GM12878 (cell line): Measurements from ENCODE around the gene ADRB1. TPM values are rescaled to one million over a fixed set of nuclear protein-coding genes. Genes with fewer than 3 reads are reported as not detected.

ENCODE experiments used
- ATF2 ChIP-seq: IDR thresholded peaks from 2 replicates; pipeline ENCODE4 v1.6.1; 2012; ENCODE audit warnings: low read length, inconsistent platforms
- ATF7 ChIP-seq: fragments of 450-650 bp; IDR thresholded peaks from 2 replicates; pipeline ENCODE4 v1.6.1; 2016; ENCODE audit warnings: low read depth, mild to moderate bottlenecking
- BCLAF1 ChIP-seq: fragments of 450-650 bp; IDR thresholded peaks from 2 replicates; pipeline ENCODE4 v1.6.1; 2017; ENCODE audit warnings: antibody characterized with exemption, mild to moderate bottlenecking, moderate library complexity
- CEBPZ ChIP-seq: fragments of 150-350 bp; IDR thresholded peaks from 2 replicates; pipeline ENCODE4 v1.6.1; 2016; ENCODE audit warnings: low read depth, low read length
- EGR1 ChIP-seq, 2 experiments: IDR thresholded peaks; 1 replicate in 1 of 2; 2 replicates in 1 of 2; pipeline ENCODE4 v1.6.1; 2011 to 2012; ENCODE audit warnings: low read depth in 2 of 2, low read length in 2 of 2, borderline replicate concordance in 1 of 2, mild to moderate bottlenecking in 1 of 2, moderate library complexity in 1 of 2
- EP300 ChIP-seq, 2 experiments: fragments of 150-350 bp in 1 of 2; IDR thresholded peaks; 2 replicates each; pipeline ENCODE4 v1.6.1; 2011 to 2012; ENCODE audit warnings: low read depth in 2 of 2, low read length in 2 of 2, borderline replicate concordance in 1 of 2, improper control_type of control experiment in 1 of 2, inconsistent platforms in 1 of 2; ENCODE audit not compliant: control insufficient read depth in 1 of 2
- EZH2 ChIP-seq: IDR thresholded peaks from 2 replicates; pipeline ENCODE4 v1.6.1; 2012; ENCODE audit warnings: low read depth, mild to moderate bottlenecking, control low read depth, inconsistent platforms, low read length, borderline replicate concordance; ENCODE audit not compliant: control insufficient read depth
- HCFC1 ChIP-seq: fragments of 150-350 bp; IDR thresholded peaks from 2 replicates; pipeline ENCODE4 v1.6.1; 2014; ENCODE audit warnings: low read length
- HDGF ChIP-seq: fragments of 450-650 bp; IDR thresholded peaks from 2 replicates; pipeline ENCODE4 v1.6.1; 2016; ENCODE audit warnings: antibody characterized with exemption
- IKZF2 ChIP-seq, 2 experiments: fragments of 450-650 bp; IDR thresholded peaks; 2 replicates each; pipeline ENCODE4 v1.6.1; 2017; ENCODE audit warnings: mild to moderate bottlenecking in 2 of 2, moderate library complexity in 2 of 2
- MTA3 ChIP-seq: IDR thresholded peaks from 2 replicates; pipeline ENCODE4 v1.6.1; 2012; ENCODE audit warnings: low read length, inconsistent platforms, borderline replicate concordance
- MYC ChIP-seq: IDR thresholded peaks from 2 replicates; pipeline ENCODE4 v1.6.1; 2011; ENCODE audit warnings: mild to moderate bottlenecking, low read length, moderate library complexity, inconsistent platforms; ENCODE audit not compliant: insufficient read depth, insufficient replicate concordance, insufficient read length, severe bottlenecking
- NFIC ChIP-seq: IDR thresholded peaks from 2 replicates; pipeline ENCODE4 v1.6.1; 2012; ENCODE audit warnings: low read depth, mild to moderate bottlenecking, inconsistent platforms, low read length, moderate library complexity
- NFYA ChIP-seq: IDR thresholded peaks from 2 replicates; pipeline ENCODE4 v1.6.1; 2011; ENCODE audit warnings: low read depth, mild to moderate bottlenecking, low read length, improper control_type of control experiment, borderline replicate concordance
- NR2F1 ChIP-seq: fragments of 450-650 bp; conservative IDR thresholded peaks from 2 replicates; pipeline ENCODE4 v1.6.1; 2017; ENCODE audit warnings: mild to moderate bottlenecking
- RAD51 ChIP-seq: fragments of 450-650 bp; IDR thresholded peaks from 2 replicates; pipeline ENCODE4 v1.6.1; 2016; ENCODE audit warnings: moderate library complexity, mild to moderate bottlenecking, inconsistent platforms
- SIN3A ChIP-seq: IDR thresholded peaks from 2 replicates; pipeline ENCODE4 v1.6.1; 2012; ENCODE audit warnings: low read depth, low read length, improper control_type of control experiment
- SKIL ChIP-seq: fragments of 450-650 bp; IDR thresholded peaks from 2 replicates; pipeline ENCODE4 v1.6.1; 2017; ENCODE audit warnings: mild to moderate bottlenecking, low read depth, inconsistent platforms; ENCODE audit not compliant: poor library complexity, severe bottlenecking
- SREBF2 ChIP-seq: IDR thresholded peaks from 2 replicates; pipeline ENCODE4 v1.6.1; 2012; ENCODE audit warnings: mild to moderate bottlenecking, low read length
- SUZ12 ChIP-seq: fragments of 200-600 bp; sonication (generic); IDR thresholded peaks from one replicate; pipeline ENCODE4 v1.6.1; 2018; ENCODE audit warnings: antibody characterized with exemption, mild to moderate bottlenecking; ENCODE audit not compliant: unreplicated experiment
- ZNF217 ChIP-seq: fragments of 450-650 bp; IDR thresholded peaks from 2 replicates; pipeline ENCODE4 v1.6.1; 2017; ENCODE audit warnings: antibody characterized with exemption, mild to moderate bottlenecking
- ZNF24 ChIP-seq: fragments of 450-650 bp; IDR thresholded peaks from 2 replicates; pipeline ENCODE4 v1.6.1; 2017; ENCODE audit warnings: antibody characterized with exemption, mild to moderate bottlenecking
- polyA plus RNA-seq, 11 experiments: library from polyadenylated mRNA; depleted of rRNA in 4 of 11; unstranded in 6 of 11; stranded (reverse) in 5 of 11; fragments of >200 nt; fragmentation: Nextera tagmentation in 4 of 11; fragmentation: Illumina TruSeq in 1 of 11; extraction: Ambion mirVana in 4 of 11; extraction: Trizol in 1 of 11; gene quantifications; 1 replicate in 1 of 11; 2 replicates in 10 of 11; pipeline versions ENCODE4 v1.2.1 to v1.2.3, GENCODE V29; 2011 to 2016; ENCODE audit warnings: inconsistent platforms in 2 of 11, missing spikeins in 2 of 11, low read depth in 1 of 11
- total RNA-seq, 4 experiments: library from RNA; depleted of rRNA in 3 of 4; stranded (reverse); fragments of >200 nt in 3 of 4; fragmentation: Illumina TruSeq in 1 of 4; extraction: Trizol in 1 of 4; gene quantifications; 2 replicates each; pipeline versions ENCODE4 v1.2.1 to v1.2.3, GENCODE V29; 2013 to 2021

The ADRB1 gene
- total and polyA plus RNA-seq, 10 of the 15 experiments (the other 5 are each of a cell fraction or from before 2014, with no cell fraction given) = 0.26 to 4.5 (median 1.1) TPM

GRCh38 chr10:114070710-114071109 lies 27.0 kb downstream of the ADRB1 start (continued):
- TF ChIP-seq CEBPZ (no peak), SUZ12 (no peak), ATF2 (no peak), BCLAF1 (no peak), MTA3 (no peak), MYC (no peak), SIN3A (no peak), EZH2 (no peak), SREBF2 (no peak), HCFC1 (no peak), RAD51 (no peak), ZNF24 (no peak), NR2F1 (no peak), HDGF (no peak), SKIL (no peak), NFIC (no peak), NFYA (no peak), EGR1 (IDR thresholded peaks at IDR 0.05; ENCODE audit: borderline replicate concordance in 1 of 2, low read depth in 2 of 2, low read length in 2 of 2) (no peak), IKZF2 (IDR thresholded peaks at IDR 0.05) (peak; percentile 71 to 80; a peak in 3 of 4 replicates), ATF7 (0 out of 2 replicates have a peak, but pooled peaks have one; percentile 28), EP300 (IDR thresholded peaks at IDR 0.05; ENCODE audit: borderline replicate concordance in 1 of 2, control insufficient read depth in 1 of 2, low read depth in 2 of 2, low read length in 2 of 2) (no peak), ZNF217 (peak; percentile 55; the same call in 1 of the 2 replicates)
